HL-60 (cell line): ENCODE data around the gene MEX3B.

Experiments
- CTCF ChIP-seq: IDR thresholded peaks from one replicate; pipeline ENCODE4 v1.5.1; 2011; ENCODE audit warnings: low read length, control low read depth, inconsistent platforms; ENCODE audit not compliant: insufficient read depth
- GABPA ChIP-seq: IDR thresholded peaks from 2 replicates; pipeline ENCODE4 v1.6.1; 2012; ENCODE audit warnings: low read depth
- POLR2AphosphoS5 ChIP-seq: IDR thresholded peaks from 2 replicates; pipeline ENCODE4 v1.6.1; 2012; ENCODE audit warnings: low read depth
- REST ChIP-seq: IDR thresholded peaks from 2 replicates; pipeline ENCODE4 v1.6.1; 2012; ENCODE audit warnings: low read depth; ENCODE audit not compliant: insufficient replicate concordance
- SPI1 ChIP-seq: IDR thresholded peaks from 2 replicates; pipeline ENCODE4 v1.6.1; 2012; ENCODE audit warnings: low read depth, mild to moderate bottlenecking, borderline replicate concordance

- TF ChIP-seq CTCF (no peak), POLR2AphosphoS5 (no peak), SPI1 (no peak), REST (no peak), GABPA (no peak)
Measured at GRCh38 chr15:82044373-82045178, 1.2 kb downstream of the MEX3B start.
